ENCODE data around the gene CD300H.

GRCh38 chr17:74547264-74547663 lies 20.0 kb downstream of the CD300H start:
- no peak for TF ChIP-seq CTCF (IDR thresholded peaks at IDR 0.05)
- no peak for TF ChIP-seq EZH2 (IDR thresholded peaks at IDR 0.05)

Data from neural progenitor cell (in vitro differentiated cells).